ENCODE measurements around the gene INSIG2. TPM values are rescaled to one million over a fixed set of nuclear protein-coding genes. Genes with fewer than 3 reads are reported as not detected.

The INSIG2 gene
- total RNA-seq (2012; rRNA removed): 6.8 and 10.5 TPM in 2 replicates

- Histone ChIP-seq H3K4me1 (ENCODE audit: control insufficient read depth, insufficient read depth, low read length) (peaks cover 23% of the 10 kb centered on the region), H3K4me3 (ENCODE audit: low read length) (peak within 1 kb of the TSS; percentile 79), H3K4me2 (ENCODE audit: low read length) (peak within 1 kb of the TSS; percentile 95), H3K9me3 (replicated peaks; ENCODE audit: low read length) (no peaks in the 10 kb centered on the region), H3K27me3 (ENCODE audit: control insufficient read depth, insufficient read depth, low read length) (peaks cover 18% of the 10 kb centered on the region), H3K36me3 (ENCODE audit: insufficient read depth, low read length) (no peaks in the 10 kb centered on the region), H3K9ac (ENCODE audit: low read depth, low read length) (peak within 1 kb of the TSS; percentile 82)
These were observed at the start of gene INSIG2 for GRCh38 chr2:118088051-118089024. Gene INSIG2 (plus strand): TSS chr2:118088471. CDS start chr2:118096557, 8,086 bp downstream.

- Histone ChIP-seq H3K4me1 (ENCODE audit: control insufficient read depth, insufficient read depth, low read length) (no peaks in the 10 kb centered on the region), H3K4me3 (ENCODE audit: low read length) (no peak overlapping the region), H3K9ac (ENCODE audit: low read depth, low read length) (no peak overlapping the region), H3K4me2 (ENCODE audit: low read length) (no peak overlapping the region), H3K9me3 (replicated peaks; ENCODE audit: low read length) (no peaks in the 10 kb centered on the region), H3K36me3 (ENCODE audit: insufficient read depth, low read length) (no peaks in the 10 kb centered on the region), H3K27me3 (ENCODE audit: control insufficient read depth, insufficient read depth, low read length) (peaks cover 51% of the 10 kb centered on the region)
These were observed 47.4 kb upstream of the INSIG2 start for GRCh38 chr2:118040891-118041290.

GRCh38 chr2:118044103-118044716 lies 44.1 kb upstream of the INSIG2 start:
- Histone ChIP-seq H3K9me3 (replicated peaks; ENCODE audit: low read length) (no peaks in the 10 kb centered on the region), H3K4me2 (ENCODE audit: low read length) (no peak overlapping the region), H3K4me1 (ENCODE audit: control insufficient read depth, insufficient read depth, low read length) (peaks cover 11% of the 10 kb centered on the region), H3K4me3 (ENCODE audit: low read length) (no peak overlapping the region), H3K36me3 (ENCODE audit: insufficient read depth, low read length) (no peaks in the 10 kb centered on the region), H3K9ac (ENCODE audit: low read depth, low read length) (no peak overlapping the region), H3K27me3 (ENCODE audit: control insufficient read depth, insufficient read depth, low read length) (peaks cover 49% of the 10 kb centered on the region)

- H3K4me3 ChIP-seq (ENCODE audit: low read length): no peak overlapping the region
These were observed 43.4 kb upstream of the INSIG2 start for GRCh38 chr2:118044854-118045253.

GRCh38 chr2:118045286-118045685 lies 43.0 kb upstream of the INSIG2 start:
- Histone ChIP-seq H3K4me3 (ENCODE audit: low read length) (no peak overlapping the region), H3K4me2 (ENCODE audit: low read length) (no peak overlapping the region), H3K4me1 (ENCODE audit: control insufficient read depth, insufficient read depth, low read length) (peaks cover 11% of the 10 kb centered on the region), H3K9ac (ENCODE audit: low read depth, low read length) (no peak overlapping the region), H3K9me3 (replicated peaks; ENCODE audit: low read length) (no peaks in the 10 kb centered on the region), H3K27me3 (ENCODE audit: control insufficient read depth, insufficient read depth, low read length) (peaks cover 46% of the 10 kb centered on the region), H3K36me3 (ENCODE audit: insufficient read depth, low read length) (no peaks in the 10 kb centered on the region)

More at GRCh38 chr2:118044854-118045253, 43.4 kb upstream of the INSIG2 start:
- Histone ChIP-seq H3K4me2 (ENCODE audit: low read length) (no peak overlapping the region), H3K9me3 (replicated peaks; ENCODE audit: low read length) (no peaks in the 10 kb centered on the region), H3K9ac (ENCODE audit: low read depth, low read length) (no peak overlapping the region), H3K27me3 (ENCODE audit: control insufficient read depth, insufficient read depth, low read length) (peaks cover 49% of the 10 kb centered on the region), H3K36me3 (ENCODE audit: insufficient read depth, low read length) (no peaks in the 10 kb centered on the region), H3K4me1 (ENCODE audit: control insufficient read depth, insufficient read depth, low read length) (peaks cover 11% of the 10 kb centered on the region)

- H3K4me3 ChIP-seq (ENCODE audit: low read length): no peak overlapping the region
- H3K27me3 ChIP-seq (ENCODE audit: control insufficient read depth, insufficient read depth, low read length): peaks cover 51% of the 10 kb centered on the region
- H3K9me3 ChIP-seq (replicated peaks; ENCODE audit: low read length): no peaks in the 10 kb centered on the region
- H3K4me1 ChIP-seq (ENCODE audit: control insufficient read depth, insufficient read depth, low read length): peaks cover 11% of the 10 kb centered on the region
- H3K4me2 ChIP-seq (ENCODE audit: low read length): peak overlapping the region; percentile 46
- H3K9ac ChIP-seq (ENCODE audit: low read depth, low read length): peak overlapping the region; percentile 3
- no peaks in the 10 kb centered on the region for H3K36me3 ChIP-seq (ENCODE audit: insufficient read depth, low read length)
These were observed 41.5 kb upstream of the INSIG2 start for GRCh38 chr2:118046634-118047210.

GRCh38 chr2:118047380-118047826 lies 40.9 kb upstream of the INSIG2 start:
- Histone ChIP-seq H3K4me3 (ENCODE audit: low read length) (no peak overlapping the region), H3K4me2 (ENCODE audit: low read length) (peak overlapping the region; percentile 46), H3K9me3 (replicated peaks; ENCODE audit: low read length) (no peaks in the 10 kb centered on the region), H3K9ac (ENCODE audit: low read depth, low read length) (peak overlapping the region; percentile 3), H3K4me1 (ENCODE audit: control insufficient read depth, insufficient read depth, low read length) (peaks cover 11% of the 10 kb centered on the region), H3K36me3 (ENCODE audit: insufficient read depth, low read length) (no peaks in the 10 kb centered on the region), H3K27me3 (ENCODE audit: control insufficient read depth, insufficient read depth, low read length) (peaks cover 56% of the 10 kb centered on the region)

GRCh38 chr2:118048401-118048800 lies 39.9 kb upstream of the INSIG2 start:
- H3K9ac ChIP-seq (ENCODE audit: low read depth, low read length): no peak overlapping the region
- H3K4me3 ChIP-seq (ENCODE audit: low read length): no peak overlapping the region
- H3K9me3 ChIP-seq (replicated peaks; ENCODE audit: low read length): no peaks in the 10 kb centered on the region
- peaks cover 66% of the 10 kb centered on the region for H3K27me3 ChIP-seq (ENCODE audit: control insufficient read depth, insufficient read depth, low read length)
- no peaks in the 10 kb centered on the region for H3K36me3 ChIP-seq (ENCODE audit: insufficient read depth, low read length)
- no peak overlapping the region for H3K4me2 ChIP-seq (ENCODE audit: low read length)
- H3K4me1 ChIP-seq (ENCODE audit: control insufficient read depth, insufficient read depth, low read length): peaks cover 11% of the 10 kb centered on the region

GRCh38 chr2:118049140-118049815 lies 39.0 kb upstream of the INSIG2 start:
- no peak overlapping the region for H3K4me2 ChIP-seq (ENCODE audit: low read length)
- H3K9ac ChIP-seq (ENCODE audit: low read depth, low read length): no peak overlapping the region
- H3K4me1 ChIP-seq (ENCODE audit: control insufficient read depth, insufficient read depth, low read length): peaks cover 11% of the 10 kb centered on the region
- H3K36me3 ChIP-seq (ENCODE audit: insufficient read depth, low read length): no peaks in the 10 kb centered on the region
- peaks cover 70% of the 10 kb centered on the region for H3K27me3 ChIP-seq (ENCODE audit: control insufficient read depth, insufficient read depth, low read length)
- no peaks in the 10 kb centered on the region for H3K9me3 ChIP-seq (replicated peaks; ENCODE audit: low read length)
- no peak overlapping the region for H3K4me3 ChIP-seq (ENCODE audit: low read length)

- H3K4me2 ChIP-seq (ENCODE audit: low read length): no peak overlapping the region
- no peak overlapping the region for H3K9ac ChIP-seq (ENCODE audit: low read depth, low read length)
- H3K9me3 ChIP-seq (replicated peaks; ENCODE audit: low read length): no peaks in the 10 kb centered on the region
- H3K4me3 ChIP-seq (ENCODE audit: low read length): no peak overlapping the region
- H3K36me3 ChIP-seq (ENCODE audit: insufficient read depth, low read length): no peaks in the 10 kb centered on the region
- H3K4me1 ChIP-seq (ENCODE audit: control insufficient read depth, insufficient read depth, low read length): peaks cover 11% of the 10 kb centered on the region
- peaks cover 67% of the 10 kb centered on the region for H3K27me3 ChIP-seq (ENCODE audit: control insufficient read depth, insufficient read depth, low read length)
These were observed 38.5 kb upstream of the INSIG2 start for GRCh38 chr2:118049816-118050140.

GRCh38 chr2:118050386-118050785 lies 37.9 kb upstream of the INSIG2 start:
- H3K4me2 ChIP-seq (ENCODE audit: low read length): no peak overlapping the region
- H3K9me3 ChIP-seq (replicated peaks; ENCODE audit: low read length): no peaks in the 10 kb centered on the region
- no peak overlapping the region for H3K4me3 ChIP-seq (ENCODE audit: low read length)
- peaks cover 11% of the 10 kb centered on the region for H3K4me1 ChIP-seq (ENCODE audit: control insufficient read depth, insufficient read depth, low read length)
- no peak overlapping the region for H3K9ac ChIP-seq (ENCODE audit: low read depth, low read length)
- peaks cover 66% of the 10 kb centered on the region for H3K27me3 ChIP-seq (ENCODE audit: control insufficient read depth, insufficient read depth, low read length)
- H3K36me3 ChIP-seq (ENCODE audit: insufficient read depth, low read length): no peaks in the 10 kb centered on the region

Measured in skeletal muscle satellite cell (primary cell).